BJ (cell line): ENCODE results near the gene ZNF474. TPM values are rescaled to one million over a fixed set of nuclear protein-coding genes. Genes with fewer than 3 reads are reported as not detected.
A peak's percentile ranks its signal among the peaks of the same experiment; 100 is the strongest.

Experiments
- CTCF ChIA-PET: fragments of 350-600 bp; formaldehyde crosslinking; extraction: SDS; loops from one replicate; lab custom pipeline; 2021; ENCODE audit warnings: antibody characterized with exemption, inconsistent platforms; lab: Yijun Ruan, JAX
- POLR2A ChIA-PET: fragments of 300-600 bp; sonication (Branson Sonifier 250); formaldehyde crosslinking; extraction: SDS; loops from one replicate; lab custom pipeline; 2021; ENCODE audit warnings: antibody characterized with exemption; lab: Charles Lee
- DNase-seq: peaks from one replicate; pipeline ENCODE4 v3.0.0-alpha.2; 2011; ENCODE audit warnings: low read depth
- H3K27me3 ChIP-seq: 2 replicates; pipeline ENCODE4 v1.6.0; 2011; ENCODE audit warnings: low read length; ENCODE audit not compliant: control insufficient read depth, insufficient read depth
- H3K36me3 ChIP-seq: 2 replicates; pipeline ENCODE4 v1.5.1; 2011; ENCODE audit warnings: low read length; ENCODE audit not compliant: control insufficient read depth, insufficient read depth
- H3K4me3 ChIP-seq: 2 replicates; pipeline ENCODE4 v1.5.1; 2011; ENCODE audit warnings: low read depth, mild to moderate bottlenecking, control low read depth, low read length
- polyA plus RNA-seq: library from polyadenylated mRNA; depleted of rRNA; stranded (reverse); fragments of >200 nt; gene quantifications from 2 replicates; pipeline ENCODE4 v1.2.3, GENCODE V29; 2011
- TF ChIP-seq, protein P1 (sequence below): IDR thresholded peaks from 2 replicates; pipeline ENCODE4 v1.5.1; 2011; ENCODE audit warnings: low read depth, mild to moderate bottlenecking, control low read depth, inconsistent platforms, low read length, moderate library complexity; ENCODE audit not compliant: insufficient read depth

Gene ZNF474
- polyA plus RNA-seq, 1 experiment, result 0.22 TPM

DNA sequence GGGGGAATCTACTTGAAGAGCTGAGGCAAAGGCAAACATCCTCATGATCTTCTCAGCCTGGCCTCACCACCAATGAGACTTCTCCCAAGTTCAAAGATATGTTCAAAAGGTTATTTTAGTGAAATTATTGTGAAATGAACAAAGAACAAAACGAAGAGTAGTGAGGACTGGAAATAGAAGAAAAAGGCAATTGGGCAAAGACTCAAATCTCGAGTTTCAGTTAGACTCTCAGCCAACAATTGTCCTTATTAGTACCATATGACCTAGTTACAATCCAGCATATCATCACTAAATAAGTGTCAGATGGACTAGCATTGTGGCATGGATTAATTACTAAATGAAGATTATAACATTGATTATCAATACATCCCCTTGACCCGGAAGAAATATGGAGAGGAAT, 9.0 kb downstream of the ZNF474 start:
- ChIA-PET POLR2A (no interaction called here), CTCF (no interaction called here)
- no peaks in the 10 kb centered on the region for H3K36me3 ChIP-seq
- no peak overlapping the region for H3K4me3 ChIP-seq
- no peak for DNase-seq
- TF ChIP-seq, protein P1, sequence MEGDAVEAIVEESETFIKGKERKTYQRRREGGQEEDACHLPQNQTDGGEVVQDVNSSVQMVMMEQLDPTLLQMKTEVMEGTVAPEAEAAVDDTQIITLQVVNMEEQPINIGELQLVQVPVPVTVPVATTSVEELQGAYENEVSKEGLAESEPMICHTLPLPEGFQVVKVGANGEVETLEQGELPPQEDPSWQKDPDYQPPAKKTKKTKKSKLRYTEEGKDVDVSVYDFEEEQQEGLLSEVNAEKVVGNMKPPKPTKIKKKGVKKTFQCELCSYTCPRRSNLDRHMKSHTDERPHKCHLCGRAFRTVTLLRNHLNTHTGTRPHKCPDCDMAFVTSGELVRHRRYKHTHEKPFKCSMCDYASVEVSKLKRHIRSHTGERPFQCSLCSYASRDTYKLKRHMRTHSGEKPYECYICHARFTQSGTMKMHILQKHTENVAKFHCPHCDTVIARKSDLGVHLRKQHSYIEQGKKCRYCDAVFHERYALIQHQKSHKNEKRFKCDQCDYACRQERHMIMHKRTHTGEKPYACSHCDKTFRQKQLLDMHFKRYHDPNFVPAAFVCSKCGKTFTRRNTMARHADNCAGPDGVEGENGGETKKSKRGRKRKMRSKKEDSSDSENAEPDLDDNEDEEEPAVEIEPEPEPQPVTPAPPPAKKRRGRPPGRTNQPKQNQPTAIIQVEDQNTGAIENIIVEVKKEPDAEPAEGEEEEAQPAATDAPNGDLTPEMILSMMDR, result no peak
- no peaks in the 10 kb centered on the region for H3K27me3 ChIP-seq

DNA sequence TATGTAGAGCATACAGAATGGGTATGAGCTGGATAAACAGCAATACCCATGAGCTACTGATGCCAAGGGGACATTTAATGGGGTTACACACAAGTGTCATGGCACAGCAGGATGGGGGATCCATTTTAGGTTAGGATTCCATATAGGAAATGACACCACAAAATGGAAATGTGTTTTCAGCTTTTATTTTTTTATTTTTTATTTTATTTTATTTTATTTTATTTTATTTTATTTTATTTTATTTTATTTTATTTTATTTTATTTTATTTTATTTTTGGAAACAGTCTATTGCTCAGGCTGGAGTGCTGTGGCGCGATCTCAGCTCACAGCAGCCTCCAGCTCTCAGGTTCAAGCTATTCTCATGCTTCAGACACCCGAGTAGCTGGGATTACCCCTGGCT, 11.6 kb downstream of the ZNF474 start:
- CTCF ChIA-PET, result interaction anchor here (0.5 to 3.3 kb wide), 4 partner anchors 14 to 103 kb away, joined by 3 to 8 read pairs (median 4); no protein-coding TSS in a partner anchor

DNA sequence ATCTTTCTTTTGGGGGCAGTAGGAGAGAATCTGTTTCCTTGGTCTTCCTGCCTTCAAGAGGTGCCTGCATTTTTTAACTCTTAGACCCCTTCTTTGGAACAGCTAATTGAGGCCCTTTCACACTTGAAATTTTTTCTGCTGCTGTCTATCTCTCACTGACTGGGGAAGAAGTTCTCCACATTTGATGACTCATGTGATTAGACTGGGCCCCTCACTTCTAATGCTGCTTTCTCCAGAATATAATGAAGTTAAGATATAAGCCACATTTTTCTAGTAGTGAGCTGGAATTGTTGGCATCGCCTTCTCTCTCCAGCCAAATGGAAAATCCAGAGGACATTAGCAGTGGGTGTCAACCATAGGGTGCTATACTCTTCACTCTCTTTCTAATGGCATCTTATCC, 12.4 kb downstream of the ZNF474 start:
- ChIA-PET CTCF (interaction anchor here (0.5 to 3.3 kb wide), 4 partner anchors 15 to 66 kb away, joined by 3 to 8 read pairs (median 4); no protein-coding TSS in a partner anchor), POLR2A (no interaction called here)
- no peaks in the 10 kb centered on the region for H3K27me3 ChIP-seq
- H3K4me3 ChIP-seq, result no peak overlapping the region
- H3K36me3 ChIP-seq, result no peaks in the 10 kb centered on the region
- TF ChIP-seq, protein P1, result no peak
- DNase-seq, result no peak

More for the DNA sequence above, 11.6 kb downstream of the ZNF474 start:
- Histone ChIP-seq H3K27me3 (no peaks in the 10 kb centered on the region), H3K4me3 (no peak overlapping the region), H3K36me3 (no peaks in the 10 kb centered on the region)
- TF ChIP-seq, protein P1, result no peak
- no peak for DNase-seq
- POLR2A ChIA-PET, result no interaction called here

DNA sequence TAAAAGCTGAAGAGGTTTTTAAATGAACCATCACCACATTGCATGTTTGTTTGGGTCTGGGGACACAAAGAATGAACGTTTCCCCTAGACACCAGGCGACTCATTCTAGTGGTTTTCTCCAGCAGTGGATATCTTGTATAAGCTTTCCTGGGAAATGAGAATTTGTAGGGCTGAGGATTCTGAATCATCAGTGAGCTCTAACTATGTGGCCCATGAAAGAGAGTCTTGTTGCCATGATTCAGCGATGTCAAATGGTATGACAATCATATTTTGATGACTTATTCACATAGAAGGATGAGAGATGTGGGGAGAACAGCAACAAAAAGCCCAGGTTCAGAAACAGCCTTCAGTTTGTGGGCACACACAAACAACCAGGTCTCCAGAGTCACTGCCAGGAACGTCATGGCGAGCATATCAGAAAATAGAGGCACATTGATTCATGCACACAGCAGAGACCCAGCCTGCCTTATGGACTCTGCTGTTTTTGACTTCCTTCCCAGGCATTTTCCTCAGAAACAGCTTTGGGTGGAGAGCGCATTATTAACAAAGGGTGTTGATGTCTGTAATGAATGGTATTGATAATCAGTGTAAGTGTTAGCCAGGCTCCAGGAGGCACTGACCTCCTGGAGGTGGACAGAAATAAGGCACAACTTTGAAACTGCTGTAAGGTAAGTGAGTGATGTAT, 13.3 kb downstream of the ZNF474 start:
- H3K4me3 ChIP-seq, result no peak overlapping the region
- ChIA-PET POLR2A (interaction anchor here (0.6 kb wide), 1 partner anchor 53 kb away, joined by 4 read pairs; no protein-coding TSS in a partner anchor), CTCF (interaction anchor here (0.5 to 1.0 kb wide), 5 partner anchors 14 to 52 kb away, joined by 3 to 4 read pairs (median 3); no protein-coding TSS in a partner anchor)
- no peaks in the 10 kb centered on the region for H3K36me3 ChIP-seq
- TF ChIP-seq, protein P1, result no peak
- no peaks in the 10 kb centered on the region for H3K27me3 ChIP-seq
- DNase-seq, result peak; percentile 73

DNA sequence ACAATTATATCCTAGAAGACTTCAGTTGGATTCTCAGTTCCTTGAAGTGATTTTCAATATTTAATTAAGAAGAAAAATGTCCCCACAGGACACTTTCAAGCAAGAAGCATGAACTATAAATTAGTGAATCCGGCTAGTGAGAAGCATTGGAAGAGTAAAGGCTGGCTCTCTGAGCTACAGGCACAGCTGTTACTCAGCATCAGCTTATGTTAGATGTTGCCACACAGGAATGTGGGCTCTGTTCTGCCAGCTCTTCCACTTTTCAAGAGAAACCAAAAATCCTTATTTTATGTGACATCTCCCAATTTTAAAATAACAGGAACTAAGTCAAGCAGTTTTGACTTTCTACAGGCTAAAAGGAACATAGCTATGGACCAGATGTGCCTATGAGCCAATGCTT, 14.9 kb downstream of the ZNF474 start:
- TF ChIP-seq, protein P1, result no peak
- DNase-seq, result no peak
- Histone ChIP-seq H3K36me3 (no peaks in the 10 kb centered on the region), H3K27me3 (no peaks in the 10 kb centered on the region), H3K4me3 (no peak overlapping the region)
- ChIA-PET CTCF (interaction anchor here (0.5 to 1.6 kb wide), 2 partner anchors 21 to 33 kb away, joined by 3 to 4 read pairs; no protein-coding TSS in a partner anchor), POLR2A (interaction anchor here (0.6 kb wide), 1 partner anchor 54 kb away, joined by 4 read pairs; no protein-coding TSS in a partner anchor)
